Measurements from ENCODE around the gene CIB4. TPM values are rescaled to one million over a fixed set of nuclear protein-coding genes. Genes with fewer than 3 reads are reported as not detected.

CIB4 gene
- total and polyA plus RNA-seq, 2 donors from 2014 or later = not detected

DNA sequence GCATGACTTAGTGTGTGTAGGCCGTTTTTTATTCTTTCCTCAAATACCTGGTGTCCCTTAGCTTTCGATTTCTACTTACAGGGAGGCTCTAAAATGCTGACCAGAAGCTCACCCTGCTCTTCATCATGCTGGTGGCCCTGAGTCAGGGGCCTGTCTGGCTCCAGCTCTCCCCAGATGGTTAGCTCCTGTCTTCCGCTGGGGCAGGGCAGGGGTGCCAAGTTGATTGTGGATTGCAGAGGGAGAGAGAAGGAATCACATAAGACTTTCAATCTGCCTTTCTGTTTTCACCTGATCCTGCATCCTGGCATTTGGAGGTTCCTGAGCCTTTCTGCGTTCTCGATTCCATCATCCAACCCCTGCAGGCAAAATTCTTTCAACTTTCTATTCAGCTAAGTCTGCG lies 4.2 kb downstream of the CIB4 start:
- intact Hi-C loops (cut with DNase I) = no loop called here
- H3K4me1 ChIP-seq (ENCODE audit: control insufficient read depth in 2 of 3, insufficient read depth in 2 of 3, low read depth in 1 of 3, low read length in 3 of 3) = peaks cover 0 to 10% (median 8%) of the 10 kb centered on the region in 3 donors
- no peak for FAIRE-seq
- H3K27me3 ChIP-seq (ENCODE audit: control insufficient read depth, insufficient read depth, low read length) = no peaks in the 10 kb centered on the region
- H3K36me3 ChIP-seq (ENCODE audit: control insufficient read depth in 2 of 3, insufficient read depth in 3 of 3, low read length in 3 of 3) = no peaks in the 10 kb centered on the region
- no peak for DNase-seq
- H3K4me3 ChIP-seq (ENCODE audit: low read length in 3 of 3) = no peak overlapping the region
- TF ChIP-seq, protein P1, sequence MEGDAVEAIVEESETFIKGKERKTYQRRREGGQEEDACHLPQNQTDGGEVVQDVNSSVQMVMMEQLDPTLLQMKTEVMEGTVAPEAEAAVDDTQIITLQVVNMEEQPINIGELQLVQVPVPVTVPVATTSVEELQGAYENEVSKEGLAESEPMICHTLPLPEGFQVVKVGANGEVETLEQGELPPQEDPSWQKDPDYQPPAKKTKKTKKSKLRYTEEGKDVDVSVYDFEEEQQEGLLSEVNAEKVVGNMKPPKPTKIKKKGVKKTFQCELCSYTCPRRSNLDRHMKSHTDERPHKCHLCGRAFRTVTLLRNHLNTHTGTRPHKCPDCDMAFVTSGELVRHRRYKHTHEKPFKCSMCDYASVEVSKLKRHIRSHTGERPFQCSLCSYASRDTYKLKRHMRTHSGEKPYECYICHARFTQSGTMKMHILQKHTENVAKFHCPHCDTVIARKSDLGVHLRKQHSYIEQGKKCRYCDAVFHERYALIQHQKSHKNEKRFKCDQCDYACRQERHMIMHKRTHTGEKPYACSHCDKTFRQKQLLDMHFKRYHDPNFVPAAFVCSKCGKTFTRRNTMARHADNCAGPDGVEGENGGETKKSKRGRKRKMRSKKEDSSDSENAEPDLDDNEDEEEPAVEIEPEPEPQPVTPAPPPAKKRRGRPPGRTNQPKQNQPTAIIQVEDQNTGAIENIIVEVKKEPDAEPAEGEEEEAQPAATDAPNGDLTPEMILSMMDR (IDR thresholded peaks at IDR 0.05; ENCODE audit: borderline replicate concordance, extremely low read depth, insufficient read depth) = no peak
- no peak overlapping the region for H3K27ac ChIP-seq (ENCODE audit: low read depth in 2 of 2, low read length in 2 of 2)
- no peak overlapping the region for H3K9ac ChIP-seq (ENCODE audit: low read length in 3 of 3)
- H3K9me3 ChIP-seq (ENCODE audit: control insufficient read depth in 2 of 3, insufficient read depth in 1 of 3, low read length in 3 of 3) = no peaks in the 10 kb centered on the region

DNA sequence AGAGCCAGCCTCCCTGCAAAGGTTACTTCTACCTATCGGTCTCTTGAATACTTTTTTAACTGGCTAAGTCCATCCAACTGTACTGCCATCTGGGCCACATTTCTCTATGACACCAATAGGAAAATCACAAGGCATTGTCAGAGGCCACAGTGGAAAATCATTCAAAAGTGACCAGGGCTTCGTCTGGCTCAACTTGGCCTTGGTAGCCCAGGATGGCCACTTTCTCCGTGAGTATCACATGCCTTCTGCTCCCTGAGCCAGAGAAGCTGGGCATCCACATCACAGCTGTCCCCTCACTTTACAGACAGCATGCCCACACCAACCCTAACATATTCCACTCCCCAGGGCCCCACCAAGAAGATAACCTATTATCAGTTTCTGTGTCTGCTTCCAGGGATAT lies 5.8 kb downstream of the CIB4 start:
- H3K4me1 ChIP-seq (ENCODE audit: control insufficient read depth in 2 of 3, insufficient read depth in 2 of 3, low read depth in 1 of 3, low read length in 3 of 3) = peaks cover 0 to 4% (median 2%) of the 10 kb centered on the region in 3 donors
- DNase-seq = no peak
- intact Hi-C loops (cut with DNase I) = no loop called here
- H3K27me3 ChIP-seq (ENCODE audit: control insufficient read depth, insufficient read depth, low read length) = no peaks in the 10 kb centered on the region
- no peak overlapping the region for H3K9ac ChIP-seq (ENCODE audit: low read length in 3 of 3)
- H3K27ac ChIP-seq (ENCODE audit: low read depth in 2 of 2, low read length in 2 of 2) = no peak overlapping the region
- H3K9me3 ChIP-seq (ENCODE audit: control insufficient read depth in 2 of 3, insufficient read depth in 1 of 3, low read length in 3 of 3) = no peaks in the 10 kb centered on the region
- TF ChIP-seq, protein P1 (IDR thresholded peaks at IDR 0.05; ENCODE audit: borderline replicate concordance, extremely low read depth, insufficient read depth) = no peak
- H3K4me3 ChIP-seq (ENCODE audit: low read length in 3 of 3) = no peak overlapping the region
- no peak for FAIRE-seq
- H3K36me3 ChIP-seq (ENCODE audit: control insufficient read depth in 2 of 3, insufficient read depth in 3 of 3, low read length in 3 of 3) = no peaks in the 10 kb centered on the region

DNA sequence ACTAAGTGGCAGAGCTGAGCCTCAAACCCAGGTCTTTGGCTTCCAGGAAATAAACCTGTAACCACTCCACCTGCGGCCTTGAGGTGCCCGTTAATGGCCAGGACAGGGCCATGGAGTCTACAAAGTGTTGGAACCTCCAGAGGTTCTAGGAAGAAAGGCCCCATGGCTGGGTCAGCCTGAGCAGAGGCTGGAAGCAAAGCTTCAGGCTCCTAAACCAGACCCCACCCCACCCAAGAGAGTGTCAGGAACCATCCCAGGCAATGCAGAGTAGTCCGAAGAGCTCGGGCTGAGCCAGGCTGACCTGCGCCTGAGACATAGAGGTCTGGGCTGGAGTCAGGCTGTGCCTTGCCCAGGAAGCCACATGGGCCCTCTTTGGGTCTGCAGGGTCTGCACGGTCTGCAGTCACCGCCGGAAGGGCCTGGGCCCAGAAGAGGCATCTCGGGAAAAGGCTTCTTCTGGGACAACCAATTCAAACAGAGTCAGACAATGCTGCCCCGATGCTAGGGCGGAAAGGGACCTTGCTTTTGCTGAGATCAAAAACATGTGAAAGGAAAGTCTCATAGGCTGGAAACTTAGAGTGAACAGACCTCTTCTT lies 6.4 kb downstream of the CIB4 start:
- DNase-seq (no peak), FAIRE-seq (no peak)
- H3K9ac ChIP-seq (ENCODE audit: low read length in 3 of 3) = no peak overlapping the region
- no peak overlapping the region for H3K27ac ChIP-seq (ENCODE audit: low read depth in 2 of 2, low read length in 2 of 2)
- no peak overlapping the region for H3K4me3 ChIP-seq (ENCODE audit: low read length in 3 of 3)
- H3K4me1 ChIP-seq (ENCODE audit: control insufficient read depth in 2 of 3, insufficient read depth in 2 of 3, low read depth in 1 of 3, low read length in 3 of 3) = no peaks in the 10 kb centered on the region
- no peaks in the 10 kb centered on the region for H3K27me3 ChIP-seq (ENCODE audit: control insufficient read depth, insufficient read depth, low read length)
- intact Hi-C loops (cut with DNase I) = no loop called here
- TF ChIP-seq, protein P1 (IDR thresholded peaks at IDR 0.05; ENCODE audit: borderline replicate concordance, extremely low read depth, insufficient read depth) = no peak
- H3K9me3 ChIP-seq (ENCODE audit: control insufficient read depth in 2 of 3, insufficient read depth in 1 of 3, low read length in 3 of 3) = no peaks in the 10 kb centered on the region
- no peaks in the 10 kb centered on the region for H3K36me3 ChIP-seq (ENCODE audit: control insufficient read depth in 2 of 3, insufficient read depth in 3 of 3, low read length in 3 of 3)
